Esophagus muscularis mucosa (tissue), 4 donors: Measurements from ENCODE around the gene AKAP9. TPM values are rescaled to one million over a fixed set of nuclear protein-coding genes. Genes with fewer than 3 reads are reported as not detected.

Source experiments
- DNase-seq: peaks from one replicate; pipeline ENCODE4 v3.0.0-alpha.2; 2017; ENCODE audit errors: extremely low spot score
- H3K27ac ChIP-seq, 4 donors: fragments of 200-600 bp; sonication (generic); replicated peaks in 1 of 4; 1 replicate in 3 of 4; 2 replicates in 1 of 4; pipeline ENCODE4 v1.5.1; 2016 to 2019; ENCODE audit warnings: mild to moderate bottlenecking in 1 of 4
- H3K27me3 ChIP-seq, 4 donors: fragments of 200-600 bp; sonication (generic); one replicate each; pipeline versions ENCODE4 v1.5.1 to v1.6.0; 2016 to 2019
- H3K36me3 ChIP-seq, 4 donors: fragments of 200-600 bp; sonication (generic); one replicate each; pipeline ENCODE4 v1.5.1; 2016 to 2019
- H3K4me1 ChIP-seq, 4 donors: fragments of 200-600 bp; sonication (generic); one replicate each; pipeline ENCODE4 v1.5.1; 2016 to 2019
- H3K4me3 ChIP-seq, 4 donors: fragments of 200-600 bp; sonication (generic); 1 replicate in 2 of 4; 2 replicates in 2 of 4; pipeline ENCODE4 v1.5.1; 2016 to 2019; ENCODE audit warnings: mild to moderate bottlenecking in 4 of 4, moderate library complexity in 1 of 4
- H3K9me3 ChIP-seq, 4 donors: fragments of 200-600 bp; sonication (generic); 1 replicate in 3 of 4; 2 replicates in 1 of 4; pipeline ENCODE4 v1.5.1; 2016 to 2019
- CTCF ChIP-seq, 3 experiments: fragments of 200-600 bp in 2 of 3; fragments of 450-650 bp in 1 of 3; sonication (generic) in 2 of 3; IDR thresholded peaks; one replicate each; pipeline ENCODE4 v1.5.1; 2017 to 2019; ENCODE audit warnings: antibody characterized with exemption in 3 of 3, mild to moderate bottlenecking in 2 of 3, moderate library complexity in 1 of 3
- EP300 ChIP-seq: sonication (generic); formaldehyde crosslinking; IDR thresholded peaks from one replicate; pipeline ENCODE4 v1.6.1; 2017; ENCODE audit warnings: antibody characterized with exemption
- POLR2A ChIP-seq: fragments of 450-650 bp; IDR thresholded peaks from one replicate; pipeline ENCODE4 v1.6.1; 2017; ENCODE audit warnings: antibody characterized with exemption, moderate library complexity, mild to moderate bottlenecking, low read depth
- POLR2AphosphoS5 ChIP-seq, 2 donors: sonication (generic); formaldehyde crosslinking; IDR thresholded peaks; one replicate each; pipeline ENCODE4 v1.6.1; 2017; ENCODE audit warnings: antibody characterized with exemption in 2 of 2
- WGBS: methylation state at CpG from one replicate; pipeline ENCODE4 v1.1.5; 2018; 5-methylcytosine and 5-hydroxymethylcytosine counted together
- intact Hi-C: fragments of 100-400 bp; cut with DNase I; formaldehyde crosslinking; loops from one replicate; pipeline ENCODE4 v1.15.1; 2023
- total RNA-seq, 4 donors: library from RNA; depleted of rRNA; stranded (reverse); fragments of >200 nt; gene quantifications; one replicate each; pipeline versions ENCODE4 v1.1.0 to v1.2.1, GENCODE V29; 2016

The AKAP9 gene
- total RNA-seq, 4 donors from 2014 or later, result 33.6 to 60.2 (median 39.3) TPM

- no peak overlapping the region for H3K4me3 ChIP-seq
- no peaks in the 10 kb centered on the region for H3K9me3 ChIP-seq
- no peak overlapping the region for H3K27ac ChIP-seq
- WGBS, result 45% methylated on average over 4 of the region's 4 CpGs
- H3K4me1 ChIP-seq, result peaks cover 5 to 28% (median 25%) of the 10 kb centered on the region in 4 donors
- H3K36me3 ChIP-seq, result peaks cover 0 to 39% (median 30%) of the 10 kb centered on the region in 4 donors
- H3K27me3 ChIP-seq, result no peaks in the 10 kb centered on the region
- no peak for DNase-seq
- intact Hi-C loops, result loop anchor here (5.0 to 10.0 kb wide), 2 partner anchors 190 to 313 kb away; partner anchors contain the start of genes AKAP9 and GATAD1
- TF ChIP-seq EP300, result no peak
- TF ChIP-seq POLR2AphosphoS5 (IDR thresholded peaks at IDR 0.05), result no peak
- no peak for TF ChIP-seq POLR2A
Measured at GRCh38 chr7:92131764-92132330, 191.2 kb downstream of the AKAP9 start.

- 47% methylated on average over 14 of the region's 15 CpGs for WGBS
- TF ChIP-seq CTCF (IDR thresholded peaks at IDR 0.05), result no peak
- no peak for TF ChIP-seq POLR2AphosphoS5 (IDR thresholded peaks at IDR 0.05)
- peak overlapping the region; percentile 89 to 98 (median 95) for H3K27ac ChIP-seq
Measured at GRCh38 chr7:92133133-92133736, 192.6 kb downstream of the AKAP9 start.

GRCh38 chr7:92133737-92134270, 193.1 kb downstream of the AKAP9 start:
- Histone ChIP-seq H3K27me3 (no peaks in the 10 kb centered on the region), H3K4me1 (peaks cover 5 to 28% (median 25%) of the 10 kb centered on the region in 4 donors), H3K27ac (peak overlapping the region; percentile 89 to 98 (median 95)), H3K9me3 (no peaks in the 10 kb centered on the region), H3K36me3 (peaks cover 0 to 21% (median 13%) of the 10 kb centered on the region in 4 donors), H3K4me3 (peak overlapping the region; percentile 72 to 100 (median 96))
- TF ChIP-seq EP300, result no peak
- TF ChIP-seq POLR2A, result no peak
- peak; percentile 80 to 85 (median 81) for TF ChIP-seq CTCF (IDR thresholded peaks at IDR 0.05)
- peak in 1 of 2 donors; percentile 28 for TF ChIP-seq POLR2AphosphoS5 (IDR thresholded peaks at IDR 0.05)
- WGBS, result 0% methylated on average over 1 of the region's 42 CpGs
- peak; percentile 93 for DNase-seq
- intact Hi-C loops, result loop anchor here (5.0 to 10.0 kb wide), 2 partner anchors 192 to 311 kb away; partner anchors contain the start of genes AKAP9 and GATAD1

More at GRCh38 chr7:92133133-92133736, 192.6 kb downstream of the AKAP9 start:
- Histone ChIP-seq H3K4me1 (peaks cover 5 to 28% (median 25%) of the 10 kb centered on the region in 4 donors), H3K36me3 (peaks cover 0 to 26% (median 19%) of the 10 kb centered on the region in 4 donors), H3K27me3 (no peaks in the 10 kb centered on the region), H3K4me3 (peak overlapping the region; percentile 72 to 100 (median 96)), H3K9me3 (no peaks in the 10 kb centered on the region)
- no peak for DNase-seq
- intact Hi-C loops, result loop anchor here (5.0 to 10.0 kb wide), 2 partner anchors 191 to 312 kb away; partner anchors contain the start of genes AKAP9 and GATAD1

GRCh38 chr7:92134271-92135051, 193.8 kb downstream of the AKAP9 start, which contains the start of gene CYP51A1:
Gene CYP51A1, minus strand, starts transcription at chr7:92134477. Its CDS starts 113 bp downstream, at chr7:92134364.
- Histone ChIP-seq H3K27ac (peak within 1 kb of the TSS; percentile 89 to 98 (median 95)), H3K9me3 (no peaks in the 10 kb centered on the region), H3K27me3 (no peaks in the 10 kb centered on the region), H3K4me1 (peaks cover 5 to 28% (median 25%) of the 10 kb centered on the region in 4 donors), H3K4me3 (peak within 1 kb of the TSS; percentile 72 to 100 (median 96)), H3K36me3 (peaks cover 0 to 18% (median 12%) of the 10 kb centered on the region in 4 donors)
- 0% methylated on average over 21 of the region's 73 CpGs for WGBS
- intact Hi-C loops, result loop anchor here (5.0 to 10.0 kb wide), 2 partner anchors 192 to 310 kb away; partner anchors contain the start of genes AKAP9 and GATAD1
- TF ChIP-seq POLR2A, result peak; percentile 75
- TF ChIP-seq CTCF (IDR thresholded peaks at IDR 0.05), result peak in 1 of 3 experiments; percentile 3
- TF ChIP-seq POLR2AphosphoS5 (IDR thresholded peaks at IDR 0.05), result peak; percentile 87 to 96
- TF ChIP-seq EP300, result no peak
- DNase-seq, result peak; percentile 99
